GM19240 (cell line): ENCODE measurements around the gene TENT5C.
A peak's percentile ranks its signal among the peaks of the same experiment; 100 is the strongest.

Experiments used
- DNase-seq: peaks from one replicate; pipeline ENCODE4 v3.0.0; 2011; ENCODE audit warnings: low spot score; ENCODE audit not compliant: insufficient read length

The TENT5C gene

DNA sequence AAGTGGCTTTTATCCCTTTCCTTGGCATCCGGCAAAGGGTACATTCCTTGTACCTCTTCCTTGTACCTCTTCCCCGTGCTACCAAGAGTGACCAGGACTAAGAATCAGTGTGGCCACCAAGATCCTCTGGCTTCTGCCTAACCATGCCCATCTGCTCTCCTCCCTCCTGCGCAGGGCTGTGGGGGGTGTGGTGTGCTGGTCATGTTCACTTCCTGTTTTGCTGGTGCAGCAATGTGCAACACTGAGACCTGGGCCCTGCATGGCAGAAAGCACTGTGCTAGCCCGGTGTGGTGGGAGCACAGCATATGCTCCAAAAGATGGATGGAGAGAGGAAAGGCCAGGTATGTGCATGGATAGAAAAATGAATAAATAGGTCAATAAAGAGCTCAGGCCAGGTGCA lies 33.3 kb upstream of the TENT5C start:
- DNase-seq: peak; percentile 38

DNA sequence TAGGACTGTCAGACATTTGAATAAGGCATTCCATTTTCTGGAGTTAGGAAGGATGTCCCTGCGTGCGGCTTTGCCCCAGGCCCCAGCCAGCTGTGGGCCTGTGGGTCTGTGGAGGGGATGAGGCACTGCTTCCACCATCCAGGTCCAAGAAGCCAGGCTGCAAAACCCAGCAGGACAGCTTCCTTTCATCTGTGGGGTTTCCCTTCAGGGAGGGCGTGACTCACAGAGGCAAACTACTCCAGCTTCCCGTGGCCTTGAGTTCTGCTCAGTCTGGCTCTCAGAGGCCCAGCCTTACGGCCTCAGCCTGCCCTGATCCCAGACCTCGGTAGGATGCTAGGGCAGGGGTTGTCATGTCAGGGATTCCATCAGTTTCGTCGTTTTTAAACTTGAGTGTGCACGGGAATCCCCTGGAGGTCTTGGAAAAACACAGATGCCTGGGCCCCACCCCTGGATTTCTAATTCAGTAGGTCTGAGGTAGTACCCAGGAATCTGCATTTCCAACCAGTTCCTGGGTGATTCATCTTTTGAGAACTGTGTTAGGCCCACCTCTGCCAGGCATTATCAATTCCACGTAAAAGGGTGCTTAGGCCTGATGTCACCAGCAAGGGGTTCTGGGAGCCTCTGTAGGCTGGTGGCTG lies 32.3 kb upstream of the TENT5C start:
- DNase-seq: no peak

DNA sequence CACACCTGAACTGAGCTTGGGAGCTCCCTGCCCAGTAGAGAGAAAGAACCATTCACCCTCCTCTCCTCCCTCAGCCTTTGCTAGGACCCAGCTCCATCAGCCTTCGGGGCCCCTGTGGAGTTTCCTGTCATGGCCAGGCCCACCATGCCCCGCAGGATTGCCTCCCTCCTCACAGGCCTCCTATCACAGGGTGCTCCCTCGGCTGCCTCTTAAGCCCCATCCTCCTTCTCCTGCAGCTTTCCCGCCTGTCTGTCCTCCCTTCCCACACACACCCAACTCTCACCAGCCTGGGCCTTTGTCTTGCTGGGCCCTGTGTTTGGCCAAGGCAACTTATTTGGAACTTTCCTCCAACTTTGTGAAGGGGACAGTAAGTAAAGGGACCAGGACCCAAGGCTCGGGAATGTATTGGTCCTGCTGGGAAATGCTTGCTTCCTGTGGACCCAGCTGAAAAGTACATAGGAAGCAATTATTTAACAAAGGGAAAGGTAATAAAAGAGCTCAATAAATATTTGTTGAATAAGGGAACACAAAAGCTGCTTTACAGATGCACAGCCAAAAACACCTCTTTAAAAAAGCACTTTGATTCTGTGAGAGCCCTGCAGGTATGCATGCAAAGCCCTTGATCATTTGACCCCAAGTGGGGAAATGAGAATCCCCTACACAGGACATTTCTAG lies 31.6 kb upstream of the TENT5C start:
- no peak for DNase-seq

DNA sequence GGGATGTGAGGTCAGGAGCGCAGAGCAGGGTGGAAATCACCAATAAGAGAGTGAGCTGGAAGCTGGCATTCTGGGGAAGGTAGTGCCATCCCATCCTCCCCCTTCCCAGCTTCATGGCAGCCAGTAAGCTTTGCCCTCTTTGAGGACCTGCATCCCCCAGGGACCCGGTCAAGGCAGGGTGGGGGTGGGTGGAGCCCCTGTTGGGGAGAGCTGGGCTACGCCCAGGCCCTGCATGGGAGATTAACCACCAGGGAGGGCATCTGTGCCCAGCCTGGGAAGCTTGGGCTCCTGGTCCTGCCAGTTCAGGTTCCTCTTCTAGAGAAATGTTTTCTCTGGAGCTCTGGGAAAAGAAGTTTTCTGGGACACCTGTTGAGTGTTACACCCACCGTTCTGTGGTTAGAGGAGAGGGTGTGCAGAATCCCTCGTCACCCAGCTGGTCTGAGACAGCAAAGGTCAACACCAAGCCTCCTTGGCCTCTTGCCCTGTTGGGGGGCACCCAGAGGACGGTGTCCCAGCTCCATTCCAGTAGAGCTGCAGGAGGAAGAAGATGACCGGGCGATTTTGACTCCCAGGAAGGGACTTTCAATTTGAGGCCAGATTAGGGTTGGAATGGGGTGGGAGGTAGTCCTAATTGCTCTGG lies 30.1 kb upstream of the TENT5C start:
- DNase-seq: no peak

DNA sequence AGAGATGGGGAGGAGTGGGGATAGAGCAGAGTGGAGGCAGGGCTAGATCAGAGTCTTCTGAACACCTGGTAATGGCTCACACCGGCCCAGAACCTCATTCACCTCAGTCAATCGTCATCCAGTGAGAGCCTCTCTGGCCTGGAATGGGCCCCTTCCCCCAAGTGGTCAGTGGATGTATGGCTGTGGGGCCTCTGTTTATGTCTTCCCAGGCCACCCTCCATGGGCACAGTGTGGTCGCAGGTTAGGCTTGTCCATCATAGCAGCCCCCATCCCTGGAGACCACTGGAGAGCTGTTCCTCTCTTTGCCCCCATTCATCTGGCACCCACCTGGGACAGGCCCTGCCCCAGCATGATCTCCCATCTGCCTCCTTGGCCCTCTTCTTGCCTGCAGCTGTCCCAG lies 29.6 kb upstream of the TENT5C start:
- DNase-seq: no peak

DNA sequence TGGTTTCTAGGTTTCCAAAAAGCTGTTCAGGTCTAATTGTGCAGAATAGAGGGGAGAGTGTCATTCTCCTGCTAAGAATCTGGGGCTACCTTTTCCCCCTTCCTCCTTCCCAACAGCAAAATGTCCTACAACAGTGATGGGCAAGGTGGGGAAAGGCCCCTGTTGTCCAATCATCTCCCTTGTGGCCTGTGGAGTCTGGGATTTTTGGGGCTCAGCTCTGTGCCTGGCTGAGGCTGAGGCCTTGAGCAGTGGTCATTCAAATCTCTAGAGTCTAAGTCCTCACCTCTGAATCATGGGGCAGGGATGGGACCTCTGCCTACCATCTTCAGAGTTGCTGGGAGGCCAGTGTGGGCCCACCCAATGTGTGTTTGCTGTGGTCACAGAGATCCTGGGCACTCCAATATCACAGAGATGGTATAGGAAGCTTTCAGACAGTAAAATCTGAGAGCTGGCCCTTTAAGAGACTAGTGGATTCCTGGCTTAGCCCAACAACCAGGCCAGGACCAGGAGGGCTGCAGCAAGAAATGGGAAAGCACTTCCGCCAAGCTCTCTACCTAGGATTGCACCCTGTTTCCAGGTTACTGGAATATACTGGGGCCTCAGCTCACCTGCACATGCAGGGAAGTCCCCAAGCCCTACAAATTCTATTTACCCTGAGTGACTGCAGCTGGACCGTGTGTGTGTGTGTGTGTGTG lies 28.5 kb upstream of the TENT5C start:
- no peak for DNase-seq

DNA sequence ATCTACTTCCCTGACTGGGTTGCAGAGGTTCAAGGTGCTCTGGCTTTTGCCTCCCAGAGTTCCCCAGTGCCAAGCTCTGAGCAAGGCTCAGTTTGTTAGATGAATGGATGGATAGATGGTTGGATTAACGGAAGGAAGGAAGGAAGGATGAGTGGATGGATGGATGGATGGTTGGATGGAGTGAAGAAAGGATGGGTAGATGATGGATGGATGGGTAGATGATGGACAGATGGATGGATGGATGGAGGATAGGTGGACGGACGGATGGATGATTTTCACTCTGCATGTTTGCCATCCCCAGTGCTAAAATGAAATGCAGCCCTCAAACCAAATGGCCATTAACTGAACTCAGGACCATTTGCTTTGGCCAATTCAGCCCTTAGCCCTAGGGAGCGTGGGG lies 27.4 kb upstream of the TENT5C start:
- DNase-seq: no peak

DNA sequence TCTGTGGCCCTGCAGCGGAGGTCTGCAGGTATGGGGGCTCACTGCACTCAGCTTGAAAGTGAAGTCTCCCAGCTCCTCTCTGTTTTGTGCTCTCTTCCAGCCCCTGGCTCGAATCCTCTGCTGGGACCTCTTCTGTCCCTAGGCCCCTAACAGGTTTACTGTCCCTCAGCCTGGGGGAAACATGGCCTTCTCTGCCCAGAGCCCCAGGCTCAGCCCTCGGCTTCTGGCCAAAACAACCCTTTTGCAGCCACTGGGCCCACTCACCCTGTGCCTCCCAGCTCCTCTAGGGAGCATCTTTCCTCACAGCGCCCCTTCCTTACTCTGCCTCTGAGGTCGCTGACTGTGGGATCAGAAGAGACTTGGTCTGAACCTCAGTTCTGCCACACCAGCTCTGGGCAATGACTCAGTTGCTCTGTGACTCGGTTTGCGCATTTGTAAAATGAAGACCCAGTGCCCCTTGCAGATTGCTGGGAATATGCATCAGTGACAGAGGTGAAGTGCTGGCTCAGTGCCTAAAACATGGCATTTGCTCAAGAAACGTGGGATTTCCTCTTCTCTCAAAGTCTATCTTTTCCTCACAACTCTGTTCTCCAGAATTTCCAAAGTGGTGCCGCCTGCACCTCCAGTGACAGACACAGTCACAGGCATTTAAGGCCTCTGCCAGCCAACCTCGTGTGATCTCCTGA lies 26.5 kb upstream of the TENT5C start:
- DNase-seq: no peak

- DNase-seq: no peak
Measured at GRCh38 chr1:117580436-117580835, 25.4 kb upstream of the TENT5C start.

- no peak for DNase-seq
Measured at GRCh38 chr1:117580882-117581281, 25.0 kb upstream of the TENT5C start.

GRCh38 chr1:117581391-117581943 lies 24.4 kb upstream of the TENT5C start:
- no peak for DNase-seq

DNA sequence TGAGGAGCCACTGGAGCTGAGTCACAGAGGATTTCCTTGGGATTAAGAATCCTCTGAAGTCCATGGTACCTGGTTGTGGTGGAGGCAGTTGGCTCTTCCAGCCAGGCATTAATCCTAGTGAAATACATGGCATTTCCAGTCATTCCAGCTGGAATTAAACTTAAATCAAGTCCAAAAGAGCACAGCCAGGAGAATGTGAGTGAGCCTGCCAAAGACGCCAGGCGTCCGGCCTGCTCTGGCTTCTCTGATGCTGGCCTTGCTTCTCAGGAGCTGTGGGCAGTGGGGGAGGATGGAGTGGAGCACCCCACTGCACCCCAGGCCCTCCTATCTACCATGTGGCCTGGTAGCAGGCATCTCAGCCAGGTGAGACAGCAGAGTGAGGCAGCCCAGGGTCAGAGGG lies 23.4 kb upstream of the TENT5C start:
- DNase-seq: no peak

GRCh38 chr1:117583247-117583646 lies 22.6 kb upstream of the TENT5C start:
- DNase-seq: no peak

DNA sequence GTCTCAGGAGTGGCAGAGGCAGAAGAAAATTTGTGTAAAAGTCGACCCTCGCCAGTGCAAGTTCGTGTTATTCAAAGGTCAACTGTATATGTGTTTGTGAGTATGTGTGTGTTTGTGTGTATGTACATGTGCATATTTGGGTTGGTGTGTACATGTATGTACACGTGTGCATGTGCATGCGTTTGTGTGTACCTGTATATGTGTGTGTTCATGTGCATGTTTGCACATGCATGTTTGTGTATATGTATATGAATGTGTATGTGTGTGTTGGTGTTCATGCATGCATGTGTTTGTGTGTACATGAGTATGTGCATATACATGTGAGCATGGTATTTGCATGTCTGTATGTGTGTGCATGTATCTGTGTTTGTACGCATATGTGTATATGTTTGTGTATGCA lies 21.7 kb upstream of the TENT5C start:
- DNase-seq: no peak

DNA sequence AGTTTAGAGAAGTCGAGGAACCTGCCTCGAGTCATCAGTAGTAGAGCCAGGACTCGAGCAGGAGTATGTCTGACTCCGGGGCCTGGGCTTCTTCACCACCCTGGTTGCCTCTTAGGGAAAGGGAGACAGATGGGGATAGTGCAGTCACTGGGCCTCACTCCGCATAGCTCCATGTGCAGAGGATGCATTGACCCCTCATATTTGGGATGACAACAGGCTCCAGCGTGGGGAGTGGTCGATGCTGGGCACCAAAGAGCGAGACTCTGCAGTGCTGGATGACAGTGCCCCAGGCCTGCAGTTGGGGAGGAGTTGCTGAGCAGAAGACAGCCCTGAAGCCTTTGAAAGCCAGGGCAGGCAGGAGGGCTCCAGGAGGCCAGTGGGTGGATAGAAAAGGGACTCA lies 20.8 kb upstream of the TENT5C start:
- DNase-seq: no peak

DNA sequence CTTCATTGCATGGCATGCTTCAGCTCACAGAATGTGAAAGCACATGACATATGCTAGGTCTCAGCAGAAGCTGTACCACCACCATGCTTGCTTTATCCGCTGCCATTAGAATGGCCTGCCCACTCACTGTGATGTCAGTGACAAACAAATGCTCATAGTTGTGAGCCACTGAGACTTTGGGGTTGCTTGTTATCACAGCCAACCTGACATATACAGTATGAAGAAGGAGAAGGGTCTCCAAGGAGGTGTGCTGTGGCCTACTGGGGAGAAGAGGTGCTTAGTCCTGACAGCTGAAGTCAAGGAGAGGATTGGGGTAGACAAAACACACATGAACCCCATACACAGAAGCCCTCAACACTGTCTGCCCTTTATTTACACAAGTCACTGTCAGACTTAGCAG lies 19.5 kb upstream of the TENT5C start:
- no peak for DNase-seq

DNA sequence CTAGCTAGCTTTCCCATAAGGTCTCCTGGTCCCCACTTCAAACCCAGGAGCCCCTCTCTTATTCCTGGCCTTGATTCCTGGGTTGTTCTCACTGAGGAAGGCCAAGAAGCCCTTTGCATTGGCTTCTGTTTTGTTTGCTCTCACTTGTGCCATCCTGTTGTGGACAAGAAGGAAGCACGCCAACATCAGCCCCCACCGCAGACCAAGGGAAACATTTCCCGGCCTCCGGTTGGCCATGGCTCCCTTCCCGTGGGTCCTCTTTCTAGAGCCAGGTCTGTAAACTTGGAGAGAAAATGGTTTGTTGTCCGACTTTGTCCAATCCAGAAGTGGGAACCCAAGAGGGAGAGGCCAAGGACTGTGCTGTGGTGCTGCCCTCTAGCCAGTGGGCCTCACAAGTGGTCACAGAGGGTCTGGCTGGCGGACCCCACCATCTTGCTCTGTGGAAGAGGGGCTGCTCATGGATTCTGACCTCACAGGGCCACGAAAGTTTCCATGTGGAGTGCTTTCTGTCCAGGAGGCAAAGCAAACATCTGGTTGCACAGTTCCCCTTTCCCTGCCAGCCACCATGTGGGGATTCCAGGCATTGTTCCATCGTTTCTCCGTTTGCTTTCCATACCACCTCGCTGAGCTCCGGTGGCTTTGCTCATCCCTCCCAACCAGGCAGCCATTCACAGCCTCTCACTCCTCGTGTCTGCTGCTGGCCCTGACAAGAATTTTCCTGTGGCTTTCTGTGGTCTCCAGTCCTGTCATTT lies 18.9 kb upstream of the TENT5C start:
- DNase-seq: no peak

- no peak for DNase-seq
Measured at GRCh38 chr1:117587499-117588356, 18.1 kb upstream of the TENT5C start.

DNA sequence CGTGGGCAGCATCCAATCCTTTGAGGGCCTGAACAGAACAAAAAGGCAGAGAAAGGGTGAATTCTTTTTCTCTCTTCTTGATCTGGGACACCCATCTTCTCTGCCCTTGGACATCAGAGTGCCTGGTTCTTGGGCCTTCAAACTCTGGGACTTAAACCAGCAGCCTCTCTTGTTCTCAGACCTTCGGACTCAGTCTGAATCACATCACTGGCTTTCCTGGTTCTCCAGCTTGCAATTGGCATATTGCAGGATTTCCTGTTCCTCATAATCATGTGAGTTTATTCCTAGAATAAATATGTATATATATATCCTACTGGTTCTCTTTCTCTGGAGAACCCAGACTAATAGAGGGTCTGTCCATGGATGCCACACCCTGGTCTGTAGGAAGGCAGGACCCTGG lies 16.3 kb upstream of the TENT5C start:
- DNase-seq: no peak
